ENCODE results near the gene EGF. TPM values are rescaled to one million over a fixed set of nuclear protein-coding genes. Genes with fewer than 3 reads are reported as not detected.
A peak's percentile ranks its signal among the peaks of the same experiment; 100 is the strongest.

EGF gene
- total RNA-seq, 1 experiment from 2014 or later = 1.5 TPM

- no peak overlapping the region for H3K9ac ChIP-seq (ENCODE audit: extremely low read depth, insufficient read length, low read length)
- no peak overlapping the region for H2AK5ac ChIP-seq (ENCODE audit: insufficient read length, low read length)
- peak overlapping the region in 2 of 3 experiments; percentile 59 to 92; a peak in 3 of 7 replicates for H3K27ac Mint-ChIP-seq
- no peak overlapping the region for H3K18ac ChIP-seq (ENCODE audit: insufficient read length, low read depth, low read length)
- H4K91ac ChIP-seq (ENCODE audit: insufficient read length, low read depth, low read length) = no peak overlapping the region
- H3K23me2 ChIP-seq (ENCODE audit: insufficient read length, low read depth, low read length, poor library complexity, severe bottlenecking) = no peaks in the 10 kb centered on the region
- H3K4me3 Mint-ChIP-seq = peak overlapping the region in 1 of 2 experiments; percentile 7; a peak in 1 of 5 replicates
- H3K27ac ChIP-seq (ENCODE audit: insufficient read length, low read depth, low read length) = no peak overlapping the region
- no peaks in the 10 kb centered on the region; a peak in 2 of 7 replicates for H3K36me3 Mint-ChIP-seq (ENCODE audit: insufficient read depth in 1 of 3, low read depth in 3 of 3)
- no peaks in the 10 kb centered on the region for H3K79me2 ChIP-seq (ENCODE audit: insufficient read depth, low read length)
- no peak overlapping the region for H3K23ac ChIP-seq (ENCODE audit: insufficient read length, low read depth, low read length)
- no peaks in the 10 kb centered on the region for H4K20me1 ChIP-seq (ENCODE audit: control insufficient read depth, insufficient read depth, insufficient read length)
- H3K4me1 Mint-ChIP-seq = peaks cover 35 to 38% of the 10 kb centered on the region in 2 experiments
- no peak overlapping the region for H3K4me2 ChIP-seq (ENCODE audit: insufficient read depth, insufficient read length, low read length)
- no peaks in the 10 kb centered on the region for H3K9me3 Mint-ChIP-seq
- DNase-seq = no peak
- H4K8ac ChIP-seq (replicated peaks; ENCODE audit: insufficient read length, low read depth, low read length) = no peak overlapping the region
- no peaks in the 10 kb centered on the region for H3K27me3 ChIP-seq (ENCODE audit: insufficient read depth, low read length)
- no peak overlapping the region for H2BK20ac ChIP-seq (ENCODE audit: low read depth, low read length, poor library complexity, severe bottlenecking)
- H2BK15ac ChIP-seq (ENCODE audit: low read depth, low read length) = no peak overlapping the region
- no peaks in the 10 kb centered on the region; the same call in 1 of the 2 replicates for H3K4me1 ChIP-seq (ENCODE audit: insufficient read depth, low read length)
- TF ChIP-seq, protein P1, sequence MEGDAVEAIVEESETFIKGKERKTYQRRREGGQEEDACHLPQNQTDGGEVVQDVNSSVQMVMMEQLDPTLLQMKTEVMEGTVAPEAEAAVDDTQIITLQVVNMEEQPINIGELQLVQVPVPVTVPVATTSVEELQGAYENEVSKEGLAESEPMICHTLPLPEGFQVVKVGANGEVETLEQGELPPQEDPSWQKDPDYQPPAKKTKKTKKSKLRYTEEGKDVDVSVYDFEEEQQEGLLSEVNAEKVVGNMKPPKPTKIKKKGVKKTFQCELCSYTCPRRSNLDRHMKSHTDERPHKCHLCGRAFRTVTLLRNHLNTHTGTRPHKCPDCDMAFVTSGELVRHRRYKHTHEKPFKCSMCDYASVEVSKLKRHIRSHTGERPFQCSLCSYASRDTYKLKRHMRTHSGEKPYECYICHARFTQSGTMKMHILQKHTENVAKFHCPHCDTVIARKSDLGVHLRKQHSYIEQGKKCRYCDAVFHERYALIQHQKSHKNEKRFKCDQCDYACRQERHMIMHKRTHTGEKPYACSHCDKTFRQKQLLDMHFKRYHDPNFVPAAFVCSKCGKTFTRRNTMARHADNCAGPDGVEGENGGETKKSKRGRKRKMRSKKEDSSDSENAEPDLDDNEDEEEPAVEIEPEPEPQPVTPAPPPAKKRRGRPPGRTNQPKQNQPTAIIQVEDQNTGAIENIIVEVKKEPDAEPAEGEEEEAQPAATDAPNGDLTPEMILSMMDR (conservative IDR thresholded peaks at IDR 0.05) = no peak
- no peak overlapping the region for H4K5ac ChIP-seq (ENCODE audit: insufficient read length, low read depth, low read length)
- no peaks in the 10 kb centered on the region for H3K79me1 ChIP-seq (ENCODE audit: insufficient read depth, low read depth, low read length, poor library complexity, severe bottlenecking)
- no peak overlapping the region for H2AFZ ChIP-seq (ENCODE audit: low read length)
- H3T11ph ChIP-seq (ENCODE audit: low read length) = no peak overlapping the region
- no CpG with 5 or more reads among the region's 4 CpGs for WGBS (ENCODE audit: extremely low coverage, insufficient read length, low lambda C conversion rate)
- H3K56ac ChIP-seq (ENCODE audit: insufficient read length, low read depth, low read length) = no peak overlapping the region
- H3K27me3 Mint-ChIP-seq (ENCODE audit: low read depth) = no peaks in the 10 kb centered on the region
- H3K4ac ChIP-seq (ENCODE audit: low read depth, low read length) = no peak overlapping the region
- H2BK12ac ChIP-seq (ENCODE audit: insufficient read length, low read depth, low read length) = no peak overlapping the region
- no peaks in the 10 kb centered on the region for H3K9me3 ChIP-seq (ENCODE audit: control insufficient read depth, low read depth, low read length)
- H3K14ac ChIP-seq (ENCODE audit: insufficient read depth, low read length) = no peak overlapping the region
- H2BK5ac ChIP-seq (ENCODE audit: insufficient read length, low read length) = no peak overlapping the region
- H2BK120ac ChIP-seq (ENCODE audit: low read depth, low read length, poor library complexity, severe bottlenecking) = no peak overlapping the region
Measured at GRCh38 chr4:109928327-109929045, 15.8 kb downstream of the EGF start.
